Caco-2 (cell line): ENCODE measurements around the gene CTNNA2. TPM values are rescaled to one million over a fixed set of nuclear protein-coding genes. Genes with fewer than 3 reads are reported as not detected.

Experiments used
- BruUV-seq: library from RNA; stranded (reverse); fragments of 400-500 nt; replicated peaks from 2 replicates; lab custom pipeline; 2021; lab: Mats Ljungman, UMichigan
- CTCF ChIA-PET: fragments of 300-600 bp; sonication (Branson Sonifier 250); formaldehyde crosslinking; loops from one replicate; lab custom pipeline; 2022; ENCODE audit warnings: antibody characterized with exemption; lab: Charles Lee
- POLR2A ChIA-PET: fragments of 300-600 bp; sonication (Branson Sonifier 250); formaldehyde crosslinking; loops from one replicate; lab custom pipeline; 2022; ENCODE audit warnings: antibody characterized with exemption; lab: Charles Lee
- DNase-seq, 2 experiments: peaks; one replicate each; pipeline versions ENCODE4 v3.0.0 to v3.0.0-alpha.2; 2020 to 2022
- H3K27me3 ChIP-seq: replicated peaks from 2 replicates; pipeline ENCODE4 v1.6.0; 2011; ENCODE audit warnings: low read length; ENCODE audit not compliant: control insufficient read depth, insufficient read depth
- H3K36me3 ChIP-seq: 2 replicates; pipeline ENCODE4 v1.5.1; 2011; ENCODE audit warnings: low read length; ENCODE audit not compliant: control insufficient read depth, insufficient read depth
- H3K4me1 ChIP-seq: fragments of 250-450 bp; sonication (Bioruptor Pico); 2 replicates; pipeline ENCODE4 v1.5.1; 2020; ENCODE audit warnings: mild to moderate bottlenecking
- H3K4me3 ChIP-seq: 2 replicates; pipeline ENCODE4 v1.5.1; 2011; ENCODE audit warnings: low read depth, mild to moderate bottlenecking, control low read depth, low read length
- H3K9me3 ChIP-seq: fragments of 250-450 bp; sonication (Bioruptor Pico); 2 replicates; pipeline ENCODE4 v1.5.1; 2020; ENCODE audit warnings: mild to moderate bottlenecking, moderate library complexity
- H3K27ac Mint-ChIP-seq: one replicate; pipeline ENCODE4 v1.8.0; 2022; ENCODE audit warnings: mixed read lengths; ENCODE audit not compliant: unreplicated experiment
- H3K27me3 Mint-ChIP-seq: one replicate; pipeline ENCODE4 v1.8.0; 2022; ENCODE audit warnings: mixed read lengths; ENCODE audit not compliant: insufficient read depth, unreplicated experiment
- H3K36me3 Mint-ChIP-seq: one replicate; pipeline ENCODE4 v1.8.0; 2022; ENCODE audit warnings: mild to moderate bottlenecking, mixed read lengths; ENCODE audit not compliant: insufficient read depth, unreplicated experiment
- H3K4me1 Mint-ChIP-seq: one replicate; pipeline ENCODE4 v1.8.0; 2022; ENCODE audit warnings: low read depth, mixed read lengths; ENCODE audit not compliant: unreplicated experiment
- H3K4me3 Mint-ChIP-seq: one replicate; pipeline ENCODE4 v1.8.0; 2022; ENCODE audit warnings: mild to moderate bottlenecking, moderate library complexity, mixed read lengths; ENCODE audit not compliant: unreplicated experiment
- H3K9me3 Mint-ChIP-seq: one replicate; pipeline ENCODE4 v1.8.0; 2022; ENCODE audit warnings: mixed read lengths; ENCODE audit not compliant: unreplicated experiment
- intact Hi-C: fragments of 100-400 bp; cut with micrococcal nuclease; formaldehyde crosslinking; loops from one replicate; pipeline ENCODE4 v1.10.0; 2022; ENCODE audit not compliant: unreplicated experiment
- total RNA-seq: library from RNA; stranded (reverse); gene quantifications from 2 replicates; pipeline ENCODE4 v1.2.3, GENCODE V29; 2022
- TF ChIP-seq, protein P1 (sequence below), 2 experiments: fragments of 200-600 bp in 1 of 2; IDR thresholded peaks; 1 replicate in 1 of 2; 2 replicates in 1 of 2; pipeline versions ENCODE4 v1.5.1 to v1.8.0; 2011 to 2022; ENCODE audit warnings: antibody characterized with exemption in 1 of 2, control low read depth in 1 of 2, inconsistent platforms in 1 of 2, low read depth in 1 of 2, low read length in 1 of 2, mild to moderate bottlenecking in 1 of 2, moderate library complexity in 1 of 2; ENCODE audit not compliant: insufficient read depth in 1 of 2, severe bottlenecking in 1 of 2, unreplicated experiment in 1 of 2

CTNNA2 gene
- total RNA-seq, 1 experiment from 2014 or later: not detected

DNA sequence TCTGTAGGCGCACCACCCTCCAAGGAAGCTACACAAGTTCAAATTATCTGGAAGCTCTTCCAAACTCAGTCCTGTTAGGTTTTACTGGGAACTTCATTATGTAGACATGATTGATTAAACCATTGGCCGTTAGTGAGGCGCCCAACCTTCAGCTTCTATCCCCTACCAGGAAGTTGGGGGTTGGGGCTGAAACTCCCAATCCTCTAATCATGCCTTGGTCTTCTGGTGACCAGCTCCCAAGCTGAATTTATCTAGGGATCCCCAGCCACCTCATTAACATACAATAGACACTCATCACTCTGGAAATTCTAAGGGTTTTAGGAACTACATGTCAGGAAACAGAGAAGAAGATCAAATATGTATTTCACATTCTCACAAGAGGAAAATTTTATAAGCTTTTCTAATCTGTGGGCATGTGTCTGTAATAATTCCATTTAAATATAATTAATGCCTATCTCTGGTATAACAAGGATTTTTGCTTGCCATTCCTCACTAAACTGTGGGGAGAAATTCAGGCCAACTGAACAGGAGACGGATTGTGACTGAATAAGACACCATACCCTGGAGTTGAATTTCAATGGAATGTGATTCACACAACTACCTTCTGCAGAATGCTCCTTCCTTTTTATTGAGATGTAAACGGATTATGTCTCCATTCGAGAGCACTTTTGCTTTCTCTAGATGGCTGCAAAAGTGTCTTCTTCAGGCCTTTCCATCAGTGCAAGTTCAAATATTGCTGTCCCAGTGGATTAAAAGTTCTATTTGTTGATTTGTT, 463.1 kb downstream of the CTNNA2 start:
- ChIA-PET CTCF (no interaction called here), POLR2A (no interaction called here)
- BruUV-seq: no TSS peak
- Histone ChIP-seq H3K36me3 (no peaks in the 10 kb centered on the region), H3K4me3 (no peak overlapping the region), H3K9me3 (no peaks in the 10 kb centered on the region), H3K4me1 (no peaks in the 10 kb centered on the region), H3K27me3 (no peaks in the 10 kb centered on the region)
- Mint-ChIP-seq H3K27ac (no peak overlapping the region), H3K36me3 (no peaks in the 10 kb centered on the region), H3K4me1 (no peaks in the 10 kb centered on the region), H3K27me3 (peaks cover 8% of the 10 kb centered on the region), H3K4me3 (no peak overlapping the region), H3K9me3 (peaks cover 9% of the 10 kb centered on the region)
- intact Hi-C loops: no loop called here
- DNase-seq: no peak
- TF ChIP-seq, protein P1, sequence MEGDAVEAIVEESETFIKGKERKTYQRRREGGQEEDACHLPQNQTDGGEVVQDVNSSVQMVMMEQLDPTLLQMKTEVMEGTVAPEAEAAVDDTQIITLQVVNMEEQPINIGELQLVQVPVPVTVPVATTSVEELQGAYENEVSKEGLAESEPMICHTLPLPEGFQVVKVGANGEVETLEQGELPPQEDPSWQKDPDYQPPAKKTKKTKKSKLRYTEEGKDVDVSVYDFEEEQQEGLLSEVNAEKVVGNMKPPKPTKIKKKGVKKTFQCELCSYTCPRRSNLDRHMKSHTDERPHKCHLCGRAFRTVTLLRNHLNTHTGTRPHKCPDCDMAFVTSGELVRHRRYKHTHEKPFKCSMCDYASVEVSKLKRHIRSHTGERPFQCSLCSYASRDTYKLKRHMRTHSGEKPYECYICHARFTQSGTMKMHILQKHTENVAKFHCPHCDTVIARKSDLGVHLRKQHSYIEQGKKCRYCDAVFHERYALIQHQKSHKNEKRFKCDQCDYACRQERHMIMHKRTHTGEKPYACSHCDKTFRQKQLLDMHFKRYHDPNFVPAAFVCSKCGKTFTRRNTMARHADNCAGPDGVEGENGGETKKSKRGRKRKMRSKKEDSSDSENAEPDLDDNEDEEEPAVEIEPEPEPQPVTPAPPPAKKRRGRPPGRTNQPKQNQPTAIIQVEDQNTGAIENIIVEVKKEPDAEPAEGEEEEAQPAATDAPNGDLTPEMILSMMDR (IDR thresholded peaks at IDR 0.05; ENCODE audit: insufficient read depth in 1 of 2, low read depth in 1 of 2, low read length in 1 of 2, severe bottlenecking in 1 of 2, unreplicated experiment in 1 of 2): no peak

- no peaks in the 10 kb centered on the region for H3K4me1 ChIP-seq
- no peaks in the 10 kb centered on the region for H3K27me3 ChIP-seq
- DNase-seq: no peak
- intact Hi-C loops: no loop called here
- CTCF ChIA-PET: interaction anchor here (0.6 kb wide), 1 partner anchor 9 kb away, joined by 5 read pairs; no protein-coding TSS in a partner anchor
- H3K27ac Mint-ChIP-seq: no peak overlapping the region
- POLR2A ChIA-PET: no interaction called here
- no peaks in the 10 kb centered on the region for H3K4me1 Mint-ChIP-seq
- BruUV-seq: no TSS peak
- H3K4me3 ChIP-seq: no peak overlapping the region
- H3K36me3 ChIP-seq: no peaks in the 10 kb centered on the region
- no peak overlapping the region for H3K4me3 Mint-ChIP-seq
- peaks cover 8% of the 10 kb centered on the region for H3K27me3 Mint-ChIP-seq
- H3K9me3 ChIP-seq: no peaks in the 10 kb centered on the region
- TF ChIP-seq, protein P1 (IDR thresholded peaks at IDR 0.05; ENCODE audit: insufficient read depth in 1 of 2, low read depth in 1 of 2, low read length in 1 of 2, severe bottlenecking in 1 of 2, unreplicated experiment in 1 of 2): no peak
- peaks cover 9% of the 10 kb centered on the region for H3K9me3 Mint-ChIP-seq
- H3K36me3 Mint-ChIP-seq: no peaks in the 10 kb centered on the region
Measured at GRCh38 chr2:79977792-79978191, 464.9 kb downstream of the CTNNA2 start.

GRCh38 chr2:79980116-79980515, 467.3 kb downstream of the CTNNA2 start:
- H3K9me3 Mint-ChIP-seq: no peaks in the 10 kb centered on the region
- intact Hi-C loops: no loop called here
- TF ChIP-seq, protein P1 (IDR thresholded peaks at IDR 0.05; ENCODE audit: insufficient read depth in 1 of 2, low read depth in 1 of 2, low read length in 1 of 2, severe bottlenecking in 1 of 2, unreplicated experiment in 1 of 2): no peak
- Histone ChIP-seq H3K27me3 (no peaks in the 10 kb centered on the region), H3K4me3 (no peak overlapping the region), H3K36me3 (no peaks in the 10 kb centered on the region), H3K9me3 (no peaks in the 10 kb centered on the region), H3K4me1 (no peaks in the 10 kb centered on the region)
- DNase-seq: no peak
- no TSS peak for BruUV-seq
- H3K4me1 Mint-ChIP-seq: no peaks in the 10 kb centered on the region
- no peak overlapping the region for H3K4me3 Mint-ChIP-seq
- H3K27me3 Mint-ChIP-seq: peaks cover 6% of the 10 kb centered on the region
- POLR2A ChIA-PET: no interaction called here
- CTCF ChIA-PET: no interaction called here
- no peaks in the 10 kb centered on the region for H3K36me3 Mint-ChIP-seq
- H3K27ac Mint-ChIP-seq: no peak overlapping the region
